Retinal pigment epithelial cell (primary cell): Measurements from ENCODE around the gene ALDOA.
A peak's percentile ranks its signal among the peaks of the same experiment; 100 is the strongest.
"Not testable (repeated sequence)": the region's sequence is repeated elsewhere in the genome, so short reads cannot be mapped to it uniquely, and the experiment has no call there.

Experiments
- DNase-seq: peaks from one replicate; pipeline ENCODE4 v3.0.0-alpha.2; 2010; ENCODE audit warnings: low read depth
- H3K4me3 ChIP-seq: 2 replicates; pipeline ENCODE4 v1.5.1; 2011; ENCODE audit warnings: mild to moderate bottlenecking, low read length, control low read depth, moderate library complexity
- TF ChIP-seq, protein P1 (sequence below): conservative IDR thresholded peaks from 2 replicates; pipeline ENCODE4 v1.5.1; 2011; ENCODE audit warnings: low read depth, low read length, control low read depth, inconsistent platforms

ALDOA gene

DNA sequence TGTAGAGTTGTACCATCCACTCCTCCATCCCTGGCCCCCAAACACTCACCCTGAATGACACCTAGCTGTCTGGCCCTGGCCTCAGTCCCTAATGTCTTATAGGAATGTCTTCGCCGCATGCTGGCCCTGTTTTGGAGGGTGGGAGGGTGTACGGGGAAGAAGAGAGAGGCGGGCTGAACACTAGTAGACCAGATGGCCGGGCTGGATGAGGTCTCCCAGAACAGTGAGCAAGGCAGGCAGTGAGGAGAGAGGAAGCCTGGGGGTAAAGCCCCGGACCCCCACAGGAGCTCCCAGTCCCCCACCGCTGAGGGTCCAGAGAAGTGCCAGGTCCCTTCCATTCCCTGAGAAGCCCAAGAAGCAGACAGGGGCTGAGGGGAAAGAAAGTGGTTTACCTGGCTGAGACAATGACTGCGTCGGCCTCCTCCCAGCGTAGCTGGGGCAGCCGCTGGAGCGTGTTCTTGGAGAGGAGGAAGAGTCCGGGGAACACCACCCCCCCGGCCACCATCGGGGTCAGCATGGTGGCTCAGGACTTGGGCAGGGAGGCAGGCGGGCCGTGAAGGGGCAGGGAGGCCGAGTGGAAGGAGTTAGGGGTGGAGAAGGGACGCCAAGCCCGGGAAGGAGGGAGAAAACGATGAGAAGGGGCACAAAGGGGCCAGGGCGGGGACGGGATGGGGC, 35.4 kb upstream of the ALDOA start:
- no peak for DNase-seq
- TF ChIP-seq, protein P1, sequence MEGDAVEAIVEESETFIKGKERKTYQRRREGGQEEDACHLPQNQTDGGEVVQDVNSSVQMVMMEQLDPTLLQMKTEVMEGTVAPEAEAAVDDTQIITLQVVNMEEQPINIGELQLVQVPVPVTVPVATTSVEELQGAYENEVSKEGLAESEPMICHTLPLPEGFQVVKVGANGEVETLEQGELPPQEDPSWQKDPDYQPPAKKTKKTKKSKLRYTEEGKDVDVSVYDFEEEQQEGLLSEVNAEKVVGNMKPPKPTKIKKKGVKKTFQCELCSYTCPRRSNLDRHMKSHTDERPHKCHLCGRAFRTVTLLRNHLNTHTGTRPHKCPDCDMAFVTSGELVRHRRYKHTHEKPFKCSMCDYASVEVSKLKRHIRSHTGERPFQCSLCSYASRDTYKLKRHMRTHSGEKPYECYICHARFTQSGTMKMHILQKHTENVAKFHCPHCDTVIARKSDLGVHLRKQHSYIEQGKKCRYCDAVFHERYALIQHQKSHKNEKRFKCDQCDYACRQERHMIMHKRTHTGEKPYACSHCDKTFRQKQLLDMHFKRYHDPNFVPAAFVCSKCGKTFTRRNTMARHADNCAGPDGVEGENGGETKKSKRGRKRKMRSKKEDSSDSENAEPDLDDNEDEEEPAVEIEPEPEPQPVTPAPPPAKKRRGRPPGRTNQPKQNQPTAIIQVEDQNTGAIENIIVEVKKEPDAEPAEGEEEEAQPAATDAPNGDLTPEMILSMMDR = no peak
- H3K4me3 ChIP-seq = no peak overlapping the region

DNA sequence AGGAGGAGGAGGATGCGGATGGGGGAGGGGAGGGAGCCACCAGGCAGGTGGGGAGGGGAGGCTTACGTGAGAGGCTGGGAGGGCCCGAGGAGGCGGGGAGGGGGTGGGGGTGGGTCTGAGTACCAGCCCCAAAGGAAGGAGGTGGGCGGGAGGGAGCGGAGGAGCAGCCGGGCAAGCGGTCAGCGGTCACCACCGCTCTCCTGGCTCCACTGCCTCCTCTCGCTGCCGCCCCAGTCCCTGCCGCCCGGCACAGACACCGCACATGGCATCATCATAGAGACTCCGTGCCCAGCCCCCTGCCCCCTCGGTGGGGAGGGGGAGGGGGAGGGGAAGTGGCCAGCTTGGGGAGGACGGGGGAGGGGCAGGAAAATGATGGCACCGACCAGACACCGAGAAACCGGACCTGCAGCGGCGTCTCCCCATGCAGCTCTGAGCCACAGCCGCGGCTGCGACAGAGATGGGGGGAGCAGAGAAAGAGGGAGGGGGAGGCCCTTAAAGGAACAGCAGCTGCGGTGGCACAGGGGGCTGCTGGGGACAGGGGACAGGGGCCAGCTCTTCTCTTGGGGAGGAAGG, 34.6 kb upstream of the ALDOA start, which contains the start of gene TLCD3B:
Gene TLCD3B (minus strand): TSS at position 431 of the 573 bp plus-strand sequence. CDS start 744 bp downstream, outside the sequence.
- TF ChIP-seq, protein P1 = no peak
- H3K4me3 ChIP-seq = no peak within 1 kb of the TSS
- no peak for DNase-seq

- H3K4me3 ChIP-seq = no peak overlapping the region
- no peak for DNase-seq
- TF ChIP-seq, protein P1 = no peak
These were observed 34.1 kb upstream of the ALDOA start for GRCh38 chr16:30031477-30031918.

DNA sequence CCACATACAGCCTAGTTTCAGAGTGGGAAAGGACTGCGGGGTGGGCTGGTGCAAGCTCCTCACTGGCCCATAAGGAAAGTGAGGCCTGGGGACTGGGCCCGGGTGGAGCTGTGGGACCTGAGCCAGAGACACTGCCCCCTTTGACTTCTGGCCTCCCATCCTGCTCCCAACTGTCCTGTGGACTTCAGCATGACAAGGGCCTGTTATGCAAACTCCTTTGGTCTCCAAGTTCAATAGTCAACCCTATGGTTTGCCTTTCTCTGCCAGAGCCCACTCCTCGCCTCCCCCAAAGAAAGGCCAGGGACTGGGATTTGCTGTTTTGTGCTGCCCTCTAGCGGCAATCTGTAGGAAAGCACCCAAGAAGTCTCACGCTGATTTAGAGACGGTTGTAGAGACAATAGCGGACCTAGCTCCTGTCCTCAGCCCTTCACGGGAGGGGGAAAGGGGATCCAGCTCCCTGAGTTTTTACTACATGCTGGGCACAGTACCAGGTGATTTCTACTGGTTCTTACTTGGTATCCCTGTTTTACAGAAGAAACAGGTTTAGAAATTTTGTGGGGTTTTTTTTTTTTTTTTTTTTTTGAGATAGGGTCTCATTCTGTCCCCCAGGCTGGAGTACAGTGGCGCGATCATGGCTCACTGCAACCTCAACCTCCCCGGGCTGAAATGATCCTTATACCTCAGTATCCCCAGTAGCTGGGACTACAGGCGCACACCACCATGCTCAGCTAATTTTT, 33.3 kb upstream of the ALDOA start:
- TF ChIP-seq, protein P1 = peak; percentile 86
- no peak overlapping the region for H3K4me3 ChIP-seq
- no peak for DNase-seq

GRCh38 chr16:30033270-30033669, 32.3 kb upstream of the ALDOA start:
- DNase-seq = no peak
- TF ChIP-seq, protein P1 = no peak

GRCh38 chr16:30040221-30040620, 25.3 kb upstream of the ALDOA start:
- TF ChIP-seq, protein P1 = no peak
- DNase-seq = no peak
- no peak overlapping the region for H3K4me3 ChIP-seq

More at GRCh38 chr16:30033270-30033669, 32.3 kb upstream of the ALDOA start:
- no peak overlapping the region for H3K4me3 ChIP-seq

DNA sequence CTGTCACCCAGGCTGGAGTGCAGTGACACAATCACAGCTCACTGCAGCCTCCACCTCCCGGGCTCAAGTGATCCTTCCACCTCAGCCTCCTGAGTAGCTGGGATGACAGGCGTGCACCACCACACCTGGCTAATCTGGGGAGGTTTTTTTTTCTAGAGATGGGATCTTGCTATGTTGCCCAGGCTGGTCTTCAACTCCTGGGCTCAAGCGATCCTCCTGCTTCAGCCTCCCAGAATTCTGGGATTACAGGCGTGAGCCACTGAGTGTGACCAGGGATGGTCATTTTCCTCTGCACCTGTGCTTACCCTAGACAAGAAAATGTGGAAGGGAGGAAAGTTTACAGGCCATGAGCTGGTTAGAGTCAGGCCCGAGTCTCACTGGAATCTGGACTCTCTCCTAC, 24.9 kb upstream of the ALDOA start:
- DNase-seq, H3K4me3 ChIP-seq: not testable (repeated sequence)
